HG03097 (cell line): ENCODE measurements around the gene CDC34.

ENCODE experiments used
- ATAC-seq: cut with Tn5 transposase; IDR thresholded peaks from one replicate; pipeline ENCODE4 v1.9.1; 2021; ENCODE audit not compliant: unreplicated experiment, low FRiP score

The CDC34 gene

DNA sequence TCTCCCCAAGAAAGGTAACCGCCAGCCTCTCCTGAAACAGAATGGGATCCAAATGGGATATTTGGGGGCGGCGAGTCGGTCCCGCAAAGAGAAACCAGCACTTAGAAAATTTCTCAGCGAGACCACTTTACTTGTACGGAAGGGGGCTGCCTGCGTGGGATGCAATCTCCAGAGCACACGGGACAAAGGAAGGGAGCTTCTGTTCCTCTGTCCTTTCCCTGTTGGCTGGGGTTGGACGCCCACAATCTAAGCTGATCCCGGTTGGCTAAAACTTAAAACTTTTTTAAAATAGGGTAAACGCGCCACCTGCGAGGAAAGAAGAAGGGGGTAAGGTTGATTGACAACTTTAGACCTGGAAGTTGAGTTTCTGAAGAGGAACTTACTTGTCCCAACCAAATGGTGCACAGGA, 40.0 kb downstream of the CDC34 start:
- ATAC-seq = no peak

DNA sequence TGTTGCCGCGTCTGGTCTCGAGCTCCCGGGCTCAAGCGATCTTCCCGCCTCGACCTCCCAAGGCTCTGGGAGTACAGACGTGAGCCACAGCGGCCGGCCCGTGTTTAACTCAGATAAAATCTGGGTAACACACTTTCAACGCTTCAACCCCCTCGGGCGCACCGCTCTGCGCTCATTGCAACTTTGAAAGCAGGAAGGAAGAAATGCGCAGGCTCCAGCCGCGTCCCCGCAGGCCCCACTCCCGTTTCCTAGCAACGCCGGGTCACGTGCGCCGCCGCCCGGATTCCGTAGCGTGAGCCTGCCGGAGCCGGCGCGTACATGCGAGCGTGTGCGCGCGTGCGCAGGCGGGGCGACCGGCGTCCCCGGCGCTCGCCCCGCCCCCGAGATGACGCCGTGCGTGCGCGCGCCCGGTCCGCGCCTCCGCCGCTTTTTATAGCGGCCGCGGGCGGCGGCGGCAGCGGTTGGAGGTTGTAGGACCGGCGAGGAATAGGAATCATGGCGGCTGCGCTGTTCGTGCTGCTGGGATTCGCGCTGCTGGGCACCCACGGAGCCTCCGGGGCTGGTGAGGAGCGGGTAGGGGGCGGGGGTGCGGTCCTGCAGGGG, 40.7 kb downstream of the CDC34 start, which contains the start of gene BSG:
Gene BSG, plus strand, starts transcription at position 457 of the 603 bp plus-strand sequence. Its CDS starts 39 bp downstream, at position 496.
- peak; percentile 64 for ATAC-seq

- peak; percentile 21 for ATAC-seq
Observed at GRCh38 chr19:572743-573518, 41.4 kb downstream of the CDC34 start.

- ATAC-seq = no peak
Observed at GRCh38 chr19:573519-573825, 41.9 kb downstream of the CDC34 start.

DNA sequence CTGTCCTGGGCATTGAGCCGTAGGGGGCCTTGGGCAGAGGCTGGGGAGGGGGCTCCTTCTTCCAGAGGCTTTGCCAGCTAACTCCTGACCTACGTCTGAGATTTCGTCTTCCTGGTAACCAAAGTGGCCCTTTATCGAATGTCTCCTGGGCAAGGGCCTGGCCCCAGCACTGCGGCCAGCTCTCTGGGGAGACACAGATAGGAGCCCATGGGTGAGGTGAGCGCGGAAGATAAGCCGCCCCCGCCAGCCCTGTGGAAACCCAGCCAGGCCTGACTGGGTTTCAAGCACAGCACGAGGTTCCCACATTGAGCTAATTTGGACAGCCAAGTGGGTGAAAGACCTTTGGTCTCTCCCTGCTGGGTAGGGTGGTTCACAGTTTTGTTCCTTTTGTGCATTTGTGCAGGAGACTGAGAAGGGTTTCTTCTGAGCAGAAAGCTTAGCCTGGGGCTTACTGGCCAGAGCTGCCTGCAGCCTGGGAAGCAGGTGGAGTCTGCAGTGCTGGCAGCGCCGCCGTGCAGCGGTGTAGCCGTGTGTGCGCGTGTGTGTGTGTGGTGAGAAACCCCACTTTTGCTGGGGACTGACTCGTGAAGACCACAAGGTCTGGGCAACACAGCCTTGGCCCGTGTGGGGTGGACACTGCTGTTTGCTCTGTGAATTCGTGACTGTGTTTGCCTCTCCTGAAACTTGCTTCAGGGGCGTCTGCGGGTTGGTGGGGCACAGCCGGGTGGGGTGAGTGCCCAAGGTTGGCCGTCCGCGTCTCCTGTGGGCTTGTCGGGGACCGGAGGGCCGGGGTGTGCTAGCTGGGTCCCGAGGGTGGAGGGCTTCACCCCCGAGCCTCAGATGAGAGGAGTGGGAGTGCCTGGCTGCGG, 43.3 kb downstream of the CDC34 start:
- ATAC-seq = no peak

- no peak for ATAC-seq
Observed at GRCh38 chr19:575527-576506, 44.3 kb downstream of the CDC34 start.

GRCh38 chr19:576768-577438, 45.3 kb downstream of the CDC34 start:
- ATAC-seq = no peak

GRCh38 chr19:577439-578392, 46.2 kb downstream of the CDC34 start:
- no peak for ATAC-seq

GRCh38 chr19:579111-579841, 47.7 kb downstream of the CDC34 start:
- ATAC-seq = no peak

DNA sequence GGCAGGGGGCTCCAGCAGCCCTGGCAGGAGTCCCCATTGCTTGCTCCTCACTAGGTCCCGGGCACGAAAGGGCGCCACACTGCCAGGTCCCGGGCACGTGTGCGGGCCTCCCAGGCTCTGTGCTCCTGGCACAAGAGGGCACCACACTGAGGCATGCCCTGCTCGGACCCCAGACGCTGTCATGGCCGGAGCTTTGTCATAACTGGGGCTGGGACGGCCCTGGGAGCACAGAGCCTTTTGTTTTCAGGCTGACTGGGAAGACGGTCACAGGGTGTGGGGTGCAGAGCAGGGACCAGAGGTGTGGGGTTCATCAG, 48.2 kb downstream of the CDC34 start:
- no peak for ATAC-seq

- ATAC-seq = no peak
Observed at GRCh38 chr19:580274-580835, 48.8 kb downstream of the CDC34 start.

- no peak for ATAC-seq
Observed at GRCh38 chr19:581399-582111, 50.0 kb downstream of the CDC34 start.

DNA sequence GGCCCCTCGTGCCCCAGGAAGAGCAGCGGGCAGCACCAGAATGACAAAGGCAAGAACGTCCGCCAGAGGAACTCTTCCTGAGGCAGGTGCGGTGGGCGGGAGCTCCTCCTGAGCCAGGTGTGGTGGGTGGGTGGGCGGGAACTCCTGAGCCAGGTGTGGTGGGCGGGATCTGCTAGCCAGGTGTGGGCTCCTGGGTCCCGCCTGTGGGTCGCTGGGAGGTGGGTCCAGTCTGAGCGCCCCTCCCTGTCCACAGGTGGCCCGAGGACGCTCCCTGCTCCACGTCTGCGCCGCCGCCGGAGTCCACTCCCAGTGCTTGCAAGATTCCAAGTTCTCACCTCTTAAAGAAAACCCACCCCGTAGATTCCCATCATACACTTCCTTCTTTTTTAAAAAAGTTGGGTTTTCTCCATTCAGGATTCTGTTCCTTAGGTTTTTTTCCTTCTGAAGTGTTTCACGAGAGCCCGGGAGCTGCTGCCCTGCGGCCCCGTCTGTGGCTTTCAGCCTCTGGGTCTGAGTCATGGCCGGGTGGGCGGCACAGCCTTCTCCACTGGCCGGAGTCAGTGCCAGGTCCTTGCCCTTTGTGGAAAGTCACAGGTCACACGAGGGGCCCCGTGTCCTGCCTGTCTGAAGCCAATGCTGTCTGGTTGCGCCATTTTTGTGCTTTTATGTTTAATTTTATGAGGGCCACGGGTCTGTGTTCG, 51.1 kb downstream of the CDC34 start:
- no peak for ATAC-seq

DNA sequence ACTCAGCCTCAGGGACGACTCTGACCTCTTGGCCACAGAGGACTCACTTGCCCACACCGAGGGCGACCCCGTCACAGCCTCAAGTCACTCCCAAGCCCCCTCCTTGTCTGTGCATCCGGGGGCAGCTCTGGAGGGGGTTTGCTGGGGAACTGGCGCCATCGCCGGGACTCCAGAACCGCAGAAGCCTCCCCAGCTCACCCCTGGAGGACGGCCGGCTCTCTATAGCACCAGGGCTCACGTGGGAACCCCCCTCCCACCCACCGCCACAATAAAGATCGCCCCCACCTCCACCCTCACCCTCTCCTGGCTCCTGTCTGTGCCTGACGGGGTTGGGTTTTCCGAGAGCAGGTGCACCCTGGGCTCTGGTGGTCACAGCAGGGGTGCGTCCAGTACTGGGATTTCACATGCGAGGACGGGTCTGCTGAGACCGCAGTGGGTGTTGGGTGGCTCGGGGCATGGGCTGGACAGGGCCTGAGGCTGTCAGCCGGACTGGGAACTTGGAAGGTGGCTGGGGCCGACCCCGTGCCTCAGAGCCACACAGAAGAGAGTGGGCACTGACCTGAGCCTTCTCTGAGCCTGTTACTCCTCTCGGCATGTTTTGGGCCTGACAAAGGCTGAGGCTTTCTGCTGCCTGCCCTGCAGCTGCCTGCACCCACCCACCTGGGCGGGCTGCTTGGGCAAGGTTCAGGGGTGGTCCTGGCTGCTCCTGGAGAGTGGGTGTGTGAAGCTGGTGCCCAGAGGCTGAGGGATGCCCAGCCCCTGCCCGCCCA, 51.8 kb downstream of the CDC34 start:
- ATAC-seq = no peak

- no peak for ATAC-seq
Observed at GRCh38 chr19:583968-584239, 52.3 kb downstream of the CDC34 start.
